A673 (cell line): ENCODE data around the gene GID4. TPM values are rescaled to one million over a fixed set of nuclear protein-coding genes. Genes with fewer than 3 reads are reported as not detected.

ENCODE experiments used
- BruUV-seq: library from RNA; stranded (reverse); fragments of 400-500 nt; replicated peaks from 2 replicates; lab custom pipeline; 2021; lab: Mats Ljungman, UMichigan
- CTCF ChIA-PET: fragments of 300-600 bp; sonication (Branson Sonifier 250); formaldehyde crosslinking; loops from one replicate; lab custom pipeline; 2022; ENCODE audit warnings: antibody characterized with exemption; lab: Charles Lee
- POLR2A ChIA-PET: fragments of 300-600 bp; sonication (Branson Sonifier 250); formaldehyde crosslinking; loops from one replicate; lab custom pipeline; 2022; ENCODE audit warnings: antibody characterized with exemption; ENCODE audit not compliant: low non-redundant PET; lab: Charles Lee
- DNase-seq: peaks from one replicate; pipeline ENCODE4 v3.0.0-alpha.2; 2015; ENCODE audit warnings: low spot score
- H3K27ac ChIP-seq: fragments of 200-600 bp; sonication (generic); 2 replicates; pipeline ENCODE4 v1.5.1; 2016; ENCODE audit warnings: mixed run types, low read depth, mild to moderate bottlenecking, mixed read lengths, antibody characterized with exemption, low read length; ENCODE audit not compliant: poor library complexity, severe bottlenecking
- H3K27me3 ChIP-seq: fragments of 200-600 bp; sonication (generic); replicated peaks from 2 replicates; pipeline ENCODE4 v1.6.1; 2017; ENCODE audit warnings: mixed run types, low read depth, mild to moderate bottlenecking, mixed read lengths, antibody characterized with exemption, low read length; ENCODE audit not compliant: insufficient read depth, poor library complexity
- H3K36me3 ChIP-seq: fragments of 200-600 bp; sonication (generic); 2 replicates; pipeline ENCODE4 v1.6.1; 2016; ENCODE audit warnings: mixed run types, mild to moderate bottlenecking, mixed read lengths, antibody characterized with exemption, low read length; ENCODE audit not compliant: insufficient read depth, poor library complexity, severe bottlenecking
- H3K4me1 ChIP-seq: fragments of 200-600 bp; sonication (generic); 2 replicates; pipeline ENCODE4 v1.6.1; 2017; ENCODE audit warnings: mixed run types, mild to moderate bottlenecking, mixed read lengths, antibody characterized with exemption, low read length; ENCODE audit not compliant: insufficient read depth, poor library complexity, severe bottlenecking
- H3K4me3 ChIP-seq: fragments of 200-600 bp; sonication (generic); 2 replicates; pipeline ENCODE4 v1.5.1; 2016; ENCODE audit warnings: low read depth, mixed run types, mild to moderate bottlenecking, mixed read lengths, low read length; ENCODE audit not compliant: poor library complexity, severe bottlenecking
- H3K9me3 ChIP-seq: fragments of 200-600 bp; sonication (generic); 2 replicates; pipeline ENCODE4 v1.6.1; 2016; ENCODE audit warnings: mixed run types, low read depth, mild to moderate bottlenecking, mixed read lengths, antibody characterized with exemption, low read length; ENCODE audit not compliant: poor library complexity, severe bottlenecking
- CTCF ChIP-seq: fragments of 300-800, 200-600 bp; sonication (generic); conservative IDR thresholded peaks from 2 replicates; pipeline ENCODE4 v1.5.1; 2017; ENCODE audit warnings: low read depth, mild to moderate bottlenecking, antibody characterized with exemption, low read length, moderate library complexity, mixed read lengths
- EZH2 ChIP-seq: fragments of 200-600 bp; sonication (generic); IDR thresholded peaks from 2 replicates; pipeline ENCODE4 v1.6.1; 2017; ENCODE audit warnings: borderline replicate concordance, low read depth, mild to moderate bottlenecking, mixed read lengths, antibody characterized with exemption, low read length; ENCODE audit not compliant: poor library complexity, severe bottlenecking
- intact Hi-C: fragments of 100-400 bp; cut with micrococcal nuclease; formaldehyde crosslinking; loops from one replicate; pipeline ENCODE4 v1.10.0; 2022; ENCODE audit not compliant: unreplicated experiment
- total RNA-seq: library from RNA; stranded (reverse); gene quantifications from 2 replicates; pipeline ENCODE4 v1.2.3, GENCODE V29; 2021

The GID4 gene
- total RNA-seq, 1 experiment from 2014 or later = 14.0 TPM

- Histone ChIP-seq H3K9me3 (no peaks in the 10 kb centered on the region), H3K27me3 (no peaks in the 10 kb centered on the region), H3K4me1 (no peaks in the 10 kb centered on the region), H3K27ac (no peak overlapping the region), H3K4me3 (no peak overlapping the region), H3K36me3 (no peaks in the 10 kb centered on the region)
- intact Hi-C loops = no loop called here
- DNase-seq = no peak
- ChIA-PET POLR2A (no interaction called here), CTCF (no interaction called here)
- BruUV-seq = no TSS peak
- no peak for TF ChIP-seq CTCF
- TF ChIP-seq EZH2 = no peak
Measured at GRCh38 chr17:18005496-18005895, 33.7 kb upstream of the GID4 start.

- Histone ChIP-seq H3K36me3 (no peaks in the 10 kb centered on the region), H3K27ac (no peak overlapping the region), H3K9me3 (no peaks in the 10 kb centered on the region), H3K4me1 (no peaks in the 10 kb centered on the region), H3K4me3 (no peak overlapping the region), H3K27me3 (no peaks in the 10 kb centered on the region)
- ChIA-PET CTCF (no interaction called here), POLR2A (no interaction called here)
- BruUV-seq = no TSS peak
- no peak for DNase-seq
- no peak for TF ChIP-seq EZH2
- no peak for TF ChIP-seq CTCF
- intact Hi-C loops = no loop called here
Measured at GRCh38 chr17:18006495-18007239, 32.5 kb upstream of the GID4 start.

GRCh38 chr17:18008496-18009268, 30.5 kb upstream of the GID4 start:
- BruUV-seq = no TSS peak
- TF ChIP-seq CTCF (no peak), EZH2 (no peak)
- intact Hi-C loops = no loop called here
- ChIA-PET POLR2A (no interaction called here), CTCF (no interaction called here)
- no peaks in the 10 kb centered on the region for H3K27me3 ChIP-seq
- H3K4me3 ChIP-seq = no peak overlapping the region
- DNase-seq = no peak
- no peaks in the 10 kb centered on the region for H3K36me3 ChIP-seq
- no peaks in the 10 kb centered on the region for H3K4me1 ChIP-seq
- H3K27ac ChIP-seq = no peak overlapping the region
- H3K9me3 ChIP-seq = no peaks in the 10 kb centered on the region
